IMR-90 (cell line): ENCODE results near the gene CHMP6. TPM values are rescaled to one million over a fixed set of nuclear protein-coding genes. Genes with fewer than 3 reads are reported as not detected.

ENCODE experiments used
- ATAC-seq: fragments of 200-7000 bp; cut with Tn5 transposase; 2 replicates; pipeline ENCODE4 v1.9.1; 2020; ENCODE audit warnings: low read depth, mild to moderate bottlenecking, moderate library complexity
- BruUV-seq: library from RNA; stranded (reverse); fragments of 400-500 nt; replicated peaks from 2 replicates; lab custom pipeline; 2021; lab: Mats Ljungman, UMichigan
- CTCF ChIA-PET: fragments of 300-600 bp; formaldehyde crosslinking; extraction: SDS; loops from one replicate; lab custom pipeline; 2021; ENCODE audit warnings: antibody characterized with exemption; lab: Yijun Ruan, JAX
- POLR2A ChIA-PET: fragments of 300-600 bp; sonication (Branson Sonifier 250); formaldehyde crosslinking; loops from one replicate; lab custom pipeline; 2022; ENCODE audit warnings: antibody characterized with exemption; ENCODE audit not compliant: unreplicated experiment; lab: Charles Lee
- DNase-seq: peaks from one replicate; pipeline ENCODE4 v3.0.0; 2013
- H2AFZ ChIP-seq: replicated peaks from 2 replicates; pipeline ENCODE3; 2013; ENCODE audit warnings: low read length, mild to moderate bottlenecking; ENCODE audit not compliant: poor library complexity
- H2AK5ac ChIP-seq: 2 replicates; pipeline ENCODE4 v1.6.1; 2013; ENCODE audit warnings: low read depth, low read length, inconsistent platforms
- H2AK9ac ChIP-seq: replicated peaks from 2 replicates; pipeline ENCODE3; 2013; ENCODE audit warnings: mild to moderate bottlenecking, low read depth, low read length, moderate library complexity; ENCODE audit not compliant: poor library complexity
- H2BK120ac ChIP-seq: 2 replicates; pipeline ENCODE4 v1.6.1; 2013; ENCODE audit warnings: low read depth, low read length, inconsistent platforms
- H2BK15ac ChIP-seq: 3 replicates; pipeline ENCODE4 v1.6.1; 2013; ENCODE audit warnings: low read depth, low read length, inconsistent platforms
- H2BK20ac ChIP-seq: 2 replicates; pipeline ENCODE4 v1.6.1; 2013; ENCODE audit warnings: low read depth, mild to moderate bottlenecking, inconsistent platforms, low read length, moderate library complexity
- H2BK5ac ChIP-seq: 2 replicates; pipeline ENCODE4 v1.6.1; 2013; ENCODE audit warnings: mild to moderate bottlenecking, low read depth, low read length, inconsistent platforms; ENCODE audit not compliant: poor library complexity, severe bottlenecking
- H3K14ac ChIP-seq: replicated peaks from 2 replicates; pipeline ENCODE4 v1.6.1; 2013; ENCODE audit warnings: low read depth, low read length, inconsistent platforms
- H3K18ac ChIP-seq: 2 replicates; pipeline ENCODE4 v1.6.1; 2013; ENCODE audit warnings: low read depth, low read length, control low read depth
- H3K23ac ChIP-seq: 2 replicates; pipeline ENCODE4 v1.6.1; 2013; ENCODE audit warnings: low read depth, low read length, inconsistent platforms
- H3K27ac ChIP-seq: 2 replicates; pipeline ENCODE4 v1.5.1; 2013; ENCODE audit warnings: mild to moderate bottlenecking, control low read depth, low read length; ENCODE audit not compliant: insufficient read depth
- H3K27me3 ChIP-seq: 2 replicates; pipeline ENCODE4 v1.6.1; 2013; ENCODE audit warnings: low read length; ENCODE audit not compliant: control insufficient read depth, insufficient read depth
- H3K36me3 ChIP-seq: 2 replicates; pipeline ENCODE4 v1.6.1; 2013; ENCODE audit warnings: low read length, mixed read lengths; ENCODE audit not compliant: control insufficient read depth, insufficient read depth
- H3K4ac ChIP-seq: 2 replicates; pipeline ENCODE4 v1.6.1; 2013; ENCODE audit warnings: low read depth, low read length, inconsistent platforms
- H3K4me1 ChIP-seq: 2 replicates; pipeline ENCODE4 v1.6.1; 2013; ENCODE audit warnings: low read length, mixed read lengths; ENCODE audit not compliant: control insufficient read depth, insufficient read depth
- H3K4me2 ChIP-seq: 2 replicates; pipeline ENCODE4 v1.6.1; 2013; ENCODE audit warnings: low read depth, mild to moderate bottlenecking, control low read depth, low read length, moderate library complexity
- H3K4me3 ChIP-seq: 2 replicates; pipeline ENCODE4 v1.5.1; 2013; ENCODE audit warnings: low read depth, mild to moderate bottlenecking, control low read depth, low read length, moderate library complexity; ENCODE audit not compliant: insufficient read depth
- H3K56ac ChIP-seq: 2 replicates; pipeline ENCODE4 v1.6.1; 2013; ENCODE audit warnings: low read length, inconsistent platforms; ENCODE audit not compliant: insufficient read depth; ENCODE audit errors: extremely low read depth
- H3K79me1 ChIP-seq, 2 experiments: 2 replicates each; pipeline ENCODE4 v1.6.1; 2013; ENCODE audit warnings: low read length in 2 of 2, inconsistent platforms in 1 of 2, low read depth in 1 of 2
- H3K9ac ChIP-seq: 2 replicates; pipeline ENCODE4 v1.6.1; 2013; ENCODE audit warnings: low read depth, low read length, control low read depth
- H3K9me1 ChIP-seq: 2 replicates; pipeline ENCODE4 v1.6.1; 2013; ENCODE audit warnings: low read length, inconsistent platforms; ENCODE audit not compliant: insufficient read depth
- H3K9me3 ChIP-seq: 2 replicates; pipeline ENCODE4 v1.6.1; 2013; ENCODE audit warnings: low read length; ENCODE audit not compliant: control insufficient read depth, insufficient read depth
- H4K20me1 ChIP-seq: 2 replicates; pipeline ENCODE4 v1.6.1; 2013; ENCODE audit warnings: low read length, inconsistent platforms; ENCODE audit not compliant: insufficient read depth
- H4K5ac ChIP-seq: 2 replicates; pipeline ENCODE4 v1.6.1; 2013; ENCODE audit warnings: mild to moderate bottlenecking, low read depth, low read length, control low read depth
- H4K8ac ChIP-seq, 2 experiments: 2 replicates each; pipeline ENCODE4 v1.6.1; 2013; ENCODE audit warnings: low read depth in 2 of 2, low read length in 2 of 2, control low read depth in 1 of 2, inconsistent platforms in 1 of 2
- H4K91ac ChIP-seq: 2 replicates; pipeline ENCODE4 v1.6.1; 2013; ENCODE audit warnings: low read depth, low read length, inconsistent platforms; ENCODE audit not compliant: insufficient read depth
- CEBPB ChIP-seq: IDR thresholded peaks from 2 replicates; pipeline ENCODE4 v1.6.1; 2012; ENCODE audit warnings: low read depth, low read length, improper control_type of control experiment
- CHD1 ChIP-seq: IDR thresholded peaks from 2 replicates; pipeline ENCODE4 v1.6.1; 2012; ENCODE audit warnings: low read depth, low read length, improper control_type of control experiment
- MAZ ChIP-seq: IDR thresholded peaks from 2 replicates; pipeline ENCODE4 v1.6.1; 2012; ENCODE audit warnings: low read depth, mild to moderate bottlenecking, low read length, improper control_type of control experiment, moderate library complexity, borderline replicate concordance
- MXI1 ChIP-seq: IDR thresholded peaks from 2 replicates; pipeline ENCODE4 v1.6.1; 2012; ENCODE audit warnings: low read depth, mild to moderate bottlenecking, low read length, moderate library complexity, borderline replicate concordance
- NFE2L2 ChIP-seq: fragments of 150-350 bp; IDR thresholded peaks from 2 replicates; pipeline ENCODE4 v1.6.1; 2016; ENCODE audit warnings: low read depth, mild to moderate bottlenecking, low read length
- POLR2A ChIP-seq: IDR thresholded peaks from 2 replicates; pipeline ENCODE4 v1.6.1; 2012; ENCODE audit warnings: mild to moderate bottlenecking, low read depth, low read length
- SMC3 ChIP-seq: fragments of 150-350 bp; IDR thresholded peaks from 2 replicates; pipeline ENCODE4 v1.6.1; 2016; ENCODE audit warnings: low read depth, mild to moderate bottlenecking, antibody characterized with exemption, low read length, moderate library complexity
- WGBS, 2 experiments: methylation state at CpG; one replicate each; pipeline versions ENCODE4 v1.1.5 to v1.1.7; 2013; ENCODE audit warnings: missing lambda C conversion rate in 2 of 2; ENCODE audit not compliant: insufficient read length in 1 of 2; ENCODE audit errors: extremely low coverage in 2 of 2; 5-methylcytosine and 5-hydroxymethylcytosine counted together
- dilution Hi-C: fragments of 300-500 bp; cut with HindIII; formaldehyde crosslinking; loops from one replicate; pipeline ENCODE4 v1.14.3; 2018; ENCODE audit warnings: low sequenced_read_pairs; ENCODE audit not compliant: unreplicated experiment
- in situ Hi-C: fragments of 300-500 bp; cut with MboI; formaldehyde crosslinking; loops from 3 replicates; pipeline ENCODE4 v1.14.3; 2019; ENCODE audit warnings: low sequenced_read_pairs, inconsistent platforms, mixed read lengths
- intact Hi-C: fragments of 100-400 bp; cut with micrococcal nuclease; formaldehyde crosslinking; loops from 2 replicates; pipeline ENCODE4 v1.10.0; 2022
- polyA plus RNA-seq, 3 experiments: library from polyadenylated mRNA; depleted of rRNA; stranded (reverse); fragments of >200 nt; gene quantifications; 2 replicates each; pipeline ENCODE4 v1.2.3, GENCODE V29; 2012; ENCODE audit warnings: low replicate concordance in 1 of 3
- total RNA-seq: library from RNA; depleted of rRNA; stranded (reverse); fragments of >200 nt; gene quantifications from 2 replicates; pipeline ENCODE4 v1.2.3, GENCODE V29; 2012
- TF ChIP-seq, protein P1 (sequence below): conservative IDR thresholded peaks from 2 replicates; pipeline ENCODE4 v1.5.1; 2012; ENCODE audit warnings: mild to moderate bottlenecking, low read depth, low read length, improper control_type of control experiment

CHMP6 gene
- total and polyA plus RNA-seq, 2 of the 4 experiments (the other 2 are of a cell fraction), result 5.0 to 40.3 TPM

DNA sequence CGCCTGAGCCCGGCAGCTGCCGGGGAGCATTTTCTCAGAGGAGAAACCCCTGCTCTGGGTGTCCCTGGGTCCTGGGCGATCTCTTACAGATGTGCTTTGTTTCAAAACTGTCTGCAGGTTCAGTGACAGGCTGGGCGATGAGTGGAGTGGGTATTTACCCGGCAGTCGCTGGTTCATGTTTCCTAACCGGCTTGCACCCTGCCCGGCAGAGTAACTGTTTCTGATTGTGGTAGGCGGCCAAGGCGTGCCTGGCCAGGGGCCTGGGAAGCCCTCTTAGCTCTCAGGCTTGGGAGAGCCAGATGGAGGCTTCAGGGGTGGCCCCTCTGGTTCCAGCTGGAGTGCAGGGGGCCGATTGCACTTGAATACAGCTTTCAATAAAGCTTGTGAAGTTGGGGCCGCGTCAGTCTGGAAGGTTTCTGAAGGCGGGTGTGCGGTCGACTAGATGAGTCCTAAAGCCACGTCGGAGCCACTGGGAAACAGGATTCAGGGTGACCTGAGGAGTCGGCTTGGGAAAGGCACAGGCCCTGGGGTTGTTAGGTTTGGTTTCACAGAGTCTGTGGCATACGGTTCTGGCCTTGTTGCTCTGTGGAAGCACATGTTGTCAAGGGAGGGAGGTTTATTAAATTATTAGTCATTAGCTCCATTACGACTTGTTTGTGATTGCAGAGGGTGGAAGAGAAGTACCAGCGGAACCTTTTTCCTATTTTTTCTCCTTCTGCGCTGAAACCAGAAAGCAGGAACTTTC, 44.7 kb downstream of the CHMP6 start:
- H3K4me1 ChIP-seq, result peaks cover 15% of the 10 kb centered on the region
- H3K27ac ChIP-seq, result no peak overlapping the region
- no peak overlapping the region for H4K5ac ChIP-seq

More for the DNA sequence above, 44.7 kb downstream of the CHMP6 start:
- in situ Hi-C loops, result no loop called here
- H2AFZ ChIP-seq, result no peak overlapping the region
- DNase-seq (no peak), ATAC-seq (no peak)
- BruUV-seq, result no TSS peak
- no peak overlapping the region for H4K91ac ChIP-seq
- no peak overlapping the region for H4K8ac ChIP-seq
- peak overlapping the region; percentile 69 for H2AK9ac ChIP-seq
- peak overlapping the region; percentile 94; the same call in 1 of the 2 replicates for H3K4me3 ChIP-seq
- no peak overlapping the region for H3K18ac ChIP-seq
- H3K56ac ChIP-seq, result no peak overlapping the region
- no peak overlapping the region for H2BK5ac ChIP-seq
- H3K4me2 ChIP-seq, result peak overlapping the region; percentile 45; the same call in 1 of the 2 replicates
- H3K27me3 ChIP-seq, result no peaks in the 10 kb centered on the region
- H4K20me1 ChIP-seq, result peaks cover 43% of the 10 kb centered on the region
- peaks cover 18% of the 10 kb centered on the region for H3K9me1 ChIP-seq
- TF ChIP-seq, protein P1, sequence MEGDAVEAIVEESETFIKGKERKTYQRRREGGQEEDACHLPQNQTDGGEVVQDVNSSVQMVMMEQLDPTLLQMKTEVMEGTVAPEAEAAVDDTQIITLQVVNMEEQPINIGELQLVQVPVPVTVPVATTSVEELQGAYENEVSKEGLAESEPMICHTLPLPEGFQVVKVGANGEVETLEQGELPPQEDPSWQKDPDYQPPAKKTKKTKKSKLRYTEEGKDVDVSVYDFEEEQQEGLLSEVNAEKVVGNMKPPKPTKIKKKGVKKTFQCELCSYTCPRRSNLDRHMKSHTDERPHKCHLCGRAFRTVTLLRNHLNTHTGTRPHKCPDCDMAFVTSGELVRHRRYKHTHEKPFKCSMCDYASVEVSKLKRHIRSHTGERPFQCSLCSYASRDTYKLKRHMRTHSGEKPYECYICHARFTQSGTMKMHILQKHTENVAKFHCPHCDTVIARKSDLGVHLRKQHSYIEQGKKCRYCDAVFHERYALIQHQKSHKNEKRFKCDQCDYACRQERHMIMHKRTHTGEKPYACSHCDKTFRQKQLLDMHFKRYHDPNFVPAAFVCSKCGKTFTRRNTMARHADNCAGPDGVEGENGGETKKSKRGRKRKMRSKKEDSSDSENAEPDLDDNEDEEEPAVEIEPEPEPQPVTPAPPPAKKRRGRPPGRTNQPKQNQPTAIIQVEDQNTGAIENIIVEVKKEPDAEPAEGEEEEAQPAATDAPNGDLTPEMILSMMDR, result no peak
- no peak for TF ChIP-seq CHD1
- TF ChIP-seq SMC3, result no peak
- no peak for TF ChIP-seq MAZ
- no peak for TF ChIP-seq NFE2L2
- no peak for TF ChIP-seq CEBPB
- TF ChIP-seq POLR2A, result no peak
- TF ChIP-seq MXI1, result no peak
- no peak overlapping the region for H3K14ac ChIP-seq
- H3K23ac ChIP-seq, result no peak overlapping the region
- no peak overlapping the region for H2BK15ac ChIP-seq
- H3K79me1 ChIP-seq, result peaks cover 7 to 62% of the 10 kb centered on the region in 2 experiments
- no peak overlapping the region for H2BK120ac ChIP-seq
- no peak overlapping the region for H3K9ac ChIP-seq
- no peaks in the 10 kb centered on the region for H3K9me3 ChIP-seq
- WGBS, 2 experiments, result 58% methylated on average over 10 of the region's 24 CpGs; no CpG with 5 or more reads in 1 of the 2 experiments
- POLR2A ChIA-PET, result no interaction called here
- no peak overlapping the region for H2BK20ac ChIP-seq
- dilution Hi-C loops, result no loop called here
- no peak overlapping the region for H2AK5ac ChIP-seq
- intact Hi-C loops, result no loop called here
- peaks cover 12% of the 10 kb centered on the region; the same call in 1 of the 2 replicates for H3K36me3 ChIP-seq
- CTCF ChIA-PET, result no interaction called here
- H3K4ac ChIP-seq, result no peak overlapping the region
